ENCODE data around the gene TEX38. TPM values are rescaled to one million over a fixed set of nuclear protein-coding genes. Genes with fewer than 3 reads are reported as not detected.
"Not testable (repeated sequence)": the region's sequence is repeated elsewhere in the genome, so short reads cannot be mapped to it uniquely, and the experiment has no call there.

The TEX38 gene
- total RNA-seq, 2 donors from 2014 or later, result 0.55 TPM; not detected in 1

- TF ChIP-seq CTCF (conservative IDR thresholded peaks at IDR 0.05), result no peak
- Mint-ChIP-seq H3K4me1 (peaks cover 15% of the 10 kb centered on the region), H3K36me3 (ENCODE audit: low read depth) (peaks cover 46% of the 10 kb centered on the region), H3K4me3 (no peak overlapping the region), H3K9me3 (peaks cover 8% of the 10 kb centered on the region), H3K27me3 (ENCODE audit: insufficient read depth) (no peaks in the 10 kb centered on the region), H3K27ac (no peak overlapping the region)
- Histone ChIP-seq H3K9ac (ENCODE audit: extremely low read depth, low read length, poor library complexity, severe bottlenecking) (no peak overlapping the region), H3K9me3 (ENCODE audit: control insufficient read depth, low read length) (peaks cover 7% of the 10 kb centered on the region), H3K4me3 (ENCODE audit: low read length) (no peak overlapping the region), H3K4me1 (ENCODE audit: control insufficient read depth, insufficient read depth, low read length) (no peaks in the 10 kb centered on the region), H3K36me3 (ENCODE audit: control insufficient read depth, insufficient read depth, low read length) (peaks cover 58% of the 10 kb centered on the region), H3K27me3 (ENCODE audit: control insufficient read depth, insufficient read depth, low read length, poor library complexity, severe bottlenecking) (no peaks in the 10 kb centered on the region), H3K27ac (ENCODE audit: low read depth, low read length) (no peak overlapping the region)
- WGBS, 2 experiments (ENCODE audit: insufficient coverage in 1 of 2, insufficient read length in 1 of 2), result 95 to 100% methylated on average over 2 of the region's 2 CpGs
- no peak for DNase-seq
Observed at GRCh38 chr1:46659307-46659870, 12.3 kb upstream of the TEX38 start.

- not testable (repeated sequence) for H3K27me3 ChIP-seq (ENCODE audit: control insufficient read depth, insufficient read depth, low read length, poor library complexity, severe bottlenecking); H3K4me1 ChIP-seq (ENCODE audit: control insufficient read depth, insufficient read depth, low read length); H3K4me3 Mint-ChIP-seq; H3K27ac Mint-ChIP-seq; H3K9me3 ChIP-seq (ENCODE audit: control insufficient read depth, low read length); H3K4me3 ChIP-seq (ENCODE audit: low read length); H3K27me3 Mint-ChIP-seq (ENCODE audit: insufficient read depth); H3K9me3 Mint-ChIP-seq; DNase-seq; H3K27ac ChIP-seq (ENCODE audit: low read depth, low read length); H3K9ac ChIP-seq (ENCODE audit: extremely low read depth, low read length, poor library complexity, severe bottlenecking)
- peaks cover 59% of the 10 kb centered on the region for H3K36me3 ChIP-seq (ENCODE audit: control insufficient read depth, insufficient read depth, low read length)
- WGBS, 2 experiments (ENCODE audit: insufficient coverage in 1 of 2, insufficient read length in 1 of 2), result 91 to 93% methylated on average over 5 of the region's 5 CpGs
- Mint-ChIP-seq H3K36me3 (ENCODE audit: low read depth) (peaks cover 46% of the 10 kb centered on the region), H3K4me1 (peaks cover 15% of the 10 kb centered on the region)
Observed at GRCh38 chr1:46660116-46660515, 11.5 kb upstream of the TEX38 start.

GRCh38 chr1:46662919-46663318 is 8.7 kb upstream of the TEX38 start:
- peaks cover 36% of the 10 kb centered on the region for H3K36me3 Mint-ChIP-seq (ENCODE audit: low read depth)
- DNase-seq, result not testable (repeated sequence)

GRCh38 chr1:46665983-46666382 is 5.7 kb upstream of the TEX38 start:
- Histone ChIP-seq H3K27ac (ENCODE audit: low read depth, low read length) (no peak overlapping the region), H3K9me3 (ENCODE audit: control insufficient read depth, low read length) (no peaks in the 10 kb centered on the region), H3K9ac (ENCODE audit: extremely low read depth, low read length, poor library complexity, severe bottlenecking) (no peak overlapping the region), H3K4me3 (ENCODE audit: low read length) (no peak overlapping the region), H3K27me3 (ENCODE audit: control insufficient read depth, insufficient read depth, low read length, poor library complexity, severe bottlenecking) (no peaks in the 10 kb centered on the region), H3K4me1 (ENCODE audit: control insufficient read depth, insufficient read depth, low read length) (peaks cover 2% of the 10 kb centered on the region), H3K36me3 (ENCODE audit: control insufficient read depth, insufficient read depth, low read length) (peaks cover 19% of the 10 kb centered on the region)
- 90% methylated on average over 2 of the region's 2 CpGs; no CpG with 5 or more reads in 1 of the 2 experiments for WGBS, 2 experiments (ENCODE audit: insufficient coverage in 1 of 2, insufficient read length in 1 of 2)
- no peak overlapping the region for H3K4me3 Mint-ChIP-seq
- peaks cover 2% of the 10 kb centered on the region for H3K9me3 Mint-ChIP-seq
- H3K27me3 Mint-ChIP-seq (ENCODE audit: insufficient read depth), result no peaks in the 10 kb centered on the region
- H3K4me1 Mint-ChIP-seq, result peaks cover 21% of the 10 kb centered on the region
- DNase-seq, result no peak
- TF ChIP-seq CTCF (conservative IDR thresholded peaks at IDR 0.05), result peak; percentile 53
- H3K36me3 Mint-ChIP-seq (ENCODE audit: low read depth), result peaks cover 29% of the 10 kb centered on the region
- H3K27ac Mint-ChIP-seq, result no peak overlapping the region

More at GRCh38 chr1:46662919-46663318, 8.7 kb upstream of the TEX38 start:
- H3K4me1 ChIP-seq (ENCODE audit: control insufficient read depth, insufficient read depth, low read length); H3K27ac Mint-ChIP-seq; H3K27ac ChIP-seq (ENCODE audit: low read depth, low read length); H3K9me3 ChIP-seq (ENCODE audit: control insufficient read depth, low read length); H3K9ac ChIP-seq (ENCODE audit: extremely low read depth, low read length, poor library complexity, severe bottlenecking); H3K4me3 Mint-ChIP-seq; H3K27me3 Mint-ChIP-seq (ENCODE audit: insufficient read depth); H3K27me3 ChIP-seq (ENCODE audit: control insufficient read depth, insufficient read depth, low read length, poor library complexity, severe bottlenecking); H3K9me3 Mint-ChIP-seq; H3K4me3 ChIP-seq (ENCODE audit: low read length): not testable (repeated sequence)
- H3K4me1 Mint-ChIP-seq, result peaks cover 26% of the 10 kb centered on the region
- peaks cover 35% of the 10 kb centered on the region for H3K36me3 ChIP-seq (ENCODE audit: control insufficient read depth, insufficient read depth, low read length)
- WGBS, 2 experiments (ENCODE audit: insufficient coverage in 1 of 2, insufficient read length in 1 of 2), result no CpG with 5 or more reads among the region's 5 CpGs
